ENCODE data around the gene PRIM2.
"Not testable (repeated sequence)": the region's sequence is repeated elsewhere in the genome, so short reads cannot be mapped to it uniquely, and the experiment has no call there.

The PRIM2 gene

GRCh38 chr6:57449496-57450066, 132.2 kb downstream of the PRIM2 start:
- DNase-seq: not testable (repeated sequence)

- DNase-seq: not testable (repeated sequence)
Observed at GRCh38 chr6:57459781-57460180, 142.4 kb downstream of the PRIM2 start.

- not testable (repeated sequence) for DNase-seq
Observed at GRCh38 chr6:57461022-57461421, 143.6 kb downstream of the PRIM2 start.

GRCh38 chr6:57463809-57464208, 146.4 kb downstream of the PRIM2 start:
- not testable (repeated sequence) for DNase-seq

GRCh38 chr6:57465968-57466367, 148.5 kb downstream of the PRIM2 start:
- DNase-seq: not testable (repeated sequence)

GRCh38 chr6:57469072-57469471, 151.6 kb downstream of the PRIM2 start:
- no peak for DNase-seq

- DNase-seq: not testable (repeated sequence)
Observed at GRCh38 chr6:57470148-57470547, 152.7 kb downstream of the PRIM2 start.

GRCh38 chr6:57471314-57471864, 154.0 kb downstream of the PRIM2 start:
- DNase-seq: not testable (repeated sequence)

GRCh38 chr6:57472861-57473362, 155.5 kb downstream of the PRIM2 start:
- not testable (repeated sequence) for DNase-seq

GRCh38 chr6:57474862-57475475, 157.5 kb downstream of the PRIM2 start:
- not testable (repeated sequence) for DNase-seq

GRCh38 chr6:57475656-57476055, 158.2 kb downstream of the PRIM2 start:
- DNase-seq: not testable (repeated sequence)

- DNase-seq: not testable (repeated sequence)
Observed at GRCh38 chr6:57480194-57480593, 162.8 kb downstream of the PRIM2 start.

GRCh38 chr6:57481121-57481520, 163.7 kb downstream of the PRIM2 start:
- DNase-seq: not testable (repeated sequence)

- not testable (repeated sequence) for DNase-seq
Observed at GRCh38 chr6:57482471-57482870, 165.0 kb downstream of the PRIM2 start.

GRCh38 chr6:57486494-57487081, 169.2 kb downstream of the PRIM2 start:
- not testable (repeated sequence) for DNase-seq

- DNase-seq: not testable (repeated sequence)
Observed at GRCh38 chr6:57488551-57488950, 171.1 kb downstream of the PRIM2 start.

- DNase-seq: not testable (repeated sequence)
Observed at GRCh38 chr6:57489887-57490286, 172.5 kb downstream of the PRIM2 start.

GRCh38 chr6:57491795-57492194, 174.4 kb downstream of the PRIM2 start:
- not testable (repeated sequence) for DNase-seq

GRCh38 chr6:57496251-57496650, 178.8 kb downstream of the PRIM2 start:
- not testable (repeated sequence) for DNase-seq

- not testable (repeated sequence) for DNase-seq
Observed at GRCh38 chr6:57500368-57501021, 183.1 kb downstream of the PRIM2 start.

GRCh38 chr6:57502387-57502786, 185.0 kb downstream of the PRIM2 start:
- DNase-seq: not testable (repeated sequence)

GRCh38 chr6:57505251-57505650, 187.8 kb downstream of the PRIM2 start:
- DNase-seq: not testable (repeated sequence)

GRCh38 chr6:57510390-57510789, 193.0 kb downstream of the PRIM2 start:
- DNase-seq: not testable (repeated sequence)

Measured in NCI-H1105 (cell line).